Measurements from ENCODE around the gene FLNB. TPM values are rescaled to one million over a fixed set of nuclear protein-coding genes. Genes with fewer than 3 reads are reported as not detected.
A peak's percentile ranks its signal among the peaks of the same experiment; 100 is the strongest.

The FLNB gene
- total RNA-seq, 1 donor from 2014 or later = 32.0 TPM

DNA sequence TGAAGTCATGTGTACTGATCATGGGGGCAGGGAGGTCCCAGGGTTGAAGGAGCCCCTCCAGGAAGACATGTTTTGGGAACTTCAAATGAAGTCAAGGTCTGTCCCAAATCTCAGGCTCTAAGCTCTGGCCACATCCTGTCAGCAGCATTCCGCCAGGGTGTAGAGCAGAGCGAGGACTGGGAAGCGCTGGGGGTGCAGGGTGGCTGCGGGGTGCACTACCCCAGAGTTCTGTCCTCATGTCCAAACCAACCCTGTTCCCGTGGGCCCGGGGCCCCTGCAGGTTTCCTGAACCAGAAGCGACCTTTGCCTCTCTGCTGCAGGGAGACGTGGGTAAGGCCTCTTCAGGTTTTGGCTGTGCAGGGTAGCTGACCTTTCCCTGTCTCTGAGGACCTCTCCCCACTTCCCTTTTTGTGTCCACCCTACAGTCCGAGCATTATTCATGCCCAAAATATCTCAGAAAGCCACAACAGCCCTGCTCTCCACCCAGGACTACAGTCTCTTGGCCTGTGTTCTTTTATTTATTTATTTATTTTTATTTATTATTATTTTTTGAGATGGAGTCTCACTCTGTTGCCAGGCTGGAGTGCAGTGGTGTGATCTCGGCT is 26.6 kb upstream of the FLNB start:
- no peak overlapping the region for H3K4me3 Mint-ChIP-seq

DNA sequence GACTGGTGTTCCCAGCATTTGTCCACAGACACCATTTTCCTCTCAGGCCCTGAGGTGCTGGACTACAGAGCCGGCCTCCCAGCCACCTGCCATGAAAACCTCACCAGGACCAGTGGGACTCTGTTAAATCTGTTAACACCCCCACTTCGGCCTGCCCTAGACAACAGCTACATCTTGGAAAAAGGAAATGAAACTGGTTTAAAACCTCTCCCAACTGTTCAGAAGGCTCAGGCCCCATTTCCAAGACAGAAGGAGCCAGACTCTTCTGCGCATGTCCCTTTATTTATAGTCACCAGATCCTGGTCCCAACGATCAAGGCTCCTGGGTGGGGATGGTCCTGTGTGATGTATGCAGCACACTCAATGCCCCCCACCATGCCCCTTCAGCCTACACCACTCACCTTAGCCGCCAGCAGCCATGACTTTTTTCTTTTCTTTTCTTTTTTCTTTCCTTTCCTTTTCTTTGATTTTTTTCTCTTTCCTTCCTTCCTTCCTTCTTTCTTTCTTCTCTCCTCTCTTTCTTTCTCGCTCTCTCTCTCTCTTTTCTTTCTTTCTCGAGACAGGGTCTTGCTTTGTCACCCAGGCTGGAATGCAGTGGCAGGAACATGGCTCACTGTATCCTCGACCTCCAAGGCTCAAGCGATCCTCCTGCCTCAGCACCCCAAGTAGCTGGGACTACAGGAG is 25.5 kb upstream of the FLNB start:
- H3K4me3 Mint-ChIP-seq = no peak overlapping the region
- H3K36me3 ChIP-seq = no peaks in the 10 kb centered on the region
- H3K27me3 Mint-ChIP-seq (ENCODE audit: insufficient read depth, low read depth) = peaks cover 6% of the 10 kb centered on the region
- peaks cover 10% of the 10 kb centered on the region for H3K27me3 ChIP-seq
- H3K9ac ChIP-seq = no peak overlapping the region
- no peak overlapping the region for H3K4me3 ChIP-seq
- no peak for DNase-seq (ENCODE audit: low spot score)
- H2AFZ ChIP-seq (replicated peaks) = no peak overlapping the region
- no peaks in the 10 kb centered on the region for H4K20me1 ChIP-seq (ENCODE audit: low read depth)
- TF ChIP-seq EZH2 (IDR thresholded peaks at IDR 0.05) (no peak), EZH2phosphoT487 (IDR thresholded peaks at IDR 0.05) (no peak)
- TF ChIP-seq, protein P1, sequence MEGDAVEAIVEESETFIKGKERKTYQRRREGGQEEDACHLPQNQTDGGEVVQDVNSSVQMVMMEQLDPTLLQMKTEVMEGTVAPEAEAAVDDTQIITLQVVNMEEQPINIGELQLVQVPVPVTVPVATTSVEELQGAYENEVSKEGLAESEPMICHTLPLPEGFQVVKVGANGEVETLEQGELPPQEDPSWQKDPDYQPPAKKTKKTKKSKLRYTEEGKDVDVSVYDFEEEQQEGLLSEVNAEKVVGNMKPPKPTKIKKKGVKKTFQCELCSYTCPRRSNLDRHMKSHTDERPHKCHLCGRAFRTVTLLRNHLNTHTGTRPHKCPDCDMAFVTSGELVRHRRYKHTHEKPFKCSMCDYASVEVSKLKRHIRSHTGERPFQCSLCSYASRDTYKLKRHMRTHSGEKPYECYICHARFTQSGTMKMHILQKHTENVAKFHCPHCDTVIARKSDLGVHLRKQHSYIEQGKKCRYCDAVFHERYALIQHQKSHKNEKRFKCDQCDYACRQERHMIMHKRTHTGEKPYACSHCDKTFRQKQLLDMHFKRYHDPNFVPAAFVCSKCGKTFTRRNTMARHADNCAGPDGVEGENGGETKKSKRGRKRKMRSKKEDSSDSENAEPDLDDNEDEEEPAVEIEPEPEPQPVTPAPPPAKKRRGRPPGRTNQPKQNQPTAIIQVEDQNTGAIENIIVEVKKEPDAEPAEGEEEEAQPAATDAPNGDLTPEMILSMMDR (IDR thresholded peaks at IDR 0.05) = no peak
- H3K27ac ChIP-seq = no peak overlapping the region
- no peaks in the 10 kb centered on the region for H3K9me3 Mint-ChIP-seq
- peaks cover 8% of the 10 kb centered on the region for H3K4me1 ChIP-seq
- H3K27ac Mint-ChIP-seq = peak overlapping the region; percentile 25
- H3K4me1 Mint-ChIP-seq = peaks cover 7% of the 10 kb centered on the region
- no peaks in the 10 kb centered on the region for H3K79me2 ChIP-seq (ENCODE audit: low read depth)
- no peaks in the 10 kb centered on the region for H3F3A ChIP-seq (ENCODE audit: low read depth)
- no peaks in the 10 kb centered on the region for H3K9me3 ChIP-seq (ENCODE audit: low read depth)
- H3K36me3 Mint-ChIP-seq = no peaks in the 10 kb centered on the region
- H3K4me2 ChIP-seq = no peak overlapping the region

More for the DNA sequence above, 26.6 kb upstream of the FLNB start:
- no peak overlapping the region for H3K27ac ChIP-seq
- no peak overlapping the region for H3K9ac ChIP-seq
- no peaks in the 10 kb centered on the region for H4K20me1 ChIP-seq (ENCODE audit: low read depth)
- H3K9me3 Mint-ChIP-seq = no peaks in the 10 kb centered on the region
- no peaks in the 10 kb centered on the region for H3K79me2 ChIP-seq (ENCODE audit: low read depth)
- no peak overlapping the region for H3K4me3 ChIP-seq
- H3F3A ChIP-seq (ENCODE audit: low read depth) = no peaks in the 10 kb centered on the region
- peaks cover 6% of the 10 kb centered on the region for H3K27me3 Mint-ChIP-seq (ENCODE audit: insufficient read depth, low read depth)
- peak overlapping the region; percentile 29 for H3K27ac Mint-ChIP-seq
- no peaks in the 10 kb centered on the region for H3K36me3 ChIP-seq
- no peaks in the 10 kb centered on the region for H3K9me3 ChIP-seq (ENCODE audit: low read depth)
- peaks cover 7% of the 10 kb centered on the region for H3K4me1 Mint-ChIP-seq
- peaks cover 10% of the 10 kb centered on the region for H3K27me3 ChIP-seq
- H2AFZ ChIP-seq (replicated peaks) = no peak overlapping the region
- no peak overlapping the region for H3K4me2 ChIP-seq
- TF ChIP-seq EZH2 (IDR thresholded peaks at IDR 0.05) (no peak), EZH2phosphoT487 (IDR thresholded peaks at IDR 0.05) (no peak)
- TF ChIP-seq, protein P1 (IDR thresholded peaks at IDR 0.05) = no peak
- H3K36me3 Mint-ChIP-seq = no peaks in the 10 kb centered on the region
- H3K4me1 ChIP-seq = peaks cover 8% of the 10 kb centered on the region
- no peak for DNase-seq (ENCODE audit: low spot score)

DNA sequence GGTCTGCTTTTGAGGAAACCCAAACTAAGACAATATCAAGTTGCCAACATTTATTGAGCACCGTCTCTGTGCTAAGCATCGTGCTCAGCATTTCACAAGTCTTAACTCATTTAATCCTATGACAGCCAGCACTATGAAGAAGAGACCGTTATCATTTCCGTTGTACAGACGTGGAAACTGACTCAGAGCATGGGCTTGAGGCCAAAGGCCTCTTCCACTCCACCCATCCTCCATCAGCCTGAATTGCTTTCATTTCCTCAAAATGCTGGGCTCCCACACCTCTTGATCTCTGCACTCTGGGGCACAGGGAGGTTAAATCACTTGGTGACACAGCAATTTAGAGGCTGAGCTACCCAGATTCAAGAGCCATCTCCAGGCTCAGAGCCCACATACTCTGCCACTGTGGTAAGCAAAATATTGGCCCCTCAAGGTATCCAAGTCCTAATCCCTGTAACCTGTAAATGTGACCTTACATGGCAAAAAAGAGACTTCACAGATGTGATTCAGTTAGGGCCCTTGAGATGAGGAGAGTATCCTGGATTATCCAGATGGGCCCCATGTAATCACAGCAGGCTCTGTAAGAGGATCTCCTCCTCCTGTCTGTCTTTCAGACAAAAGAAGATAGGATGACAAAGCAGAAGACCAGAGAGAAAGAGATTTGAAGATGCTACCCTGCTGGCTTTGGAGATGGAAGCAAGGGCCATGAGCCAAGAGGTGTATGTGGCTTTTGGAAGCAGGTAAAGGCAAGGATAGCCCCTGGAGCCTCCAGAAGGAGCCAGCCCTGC is 24.3 kb upstream of the FLNB start:
- DNase-seq (ENCODE audit: low spot score) = peak; percentile 19
- no peak overlapping the region for H3K4me3 Mint-ChIP-seq
- H3K4me3 ChIP-seq = no peak overlapping the region
- H4K20me1 ChIP-seq (ENCODE audit: low read depth) = no peaks in the 10 kb centered on the region
- H3K9me3 Mint-ChIP-seq = no peaks in the 10 kb centered on the region
- H3K27me3 ChIP-seq = peaks cover 10% of the 10 kb centered on the region
- H3K4me2 ChIP-seq = peak overlapping the region; percentile 19
- H3K36me3 Mint-ChIP-seq = no peaks in the 10 kb centered on the region
- no peak overlapping the region for H3K27ac ChIP-seq
- peaks cover 7% of the 10 kb centered on the region for H3K4me1 Mint-ChIP-seq
- no peaks in the 10 kb centered on the region for H3K36me3 ChIP-seq
- TF ChIP-seq EZH2phosphoT487 (IDR thresholded peaks at IDR 0.05) = no peak
- TF ChIP-seq, protein P1 (IDR thresholded peaks at IDR 0.05) = no peak
- TF ChIP-seq EZH2 (IDR thresholded peaks at IDR 0.05) = no peak
- H3K9ac ChIP-seq = no peak overlapping the region
- H3K4me1 ChIP-seq = peaks cover 8% of the 10 kb centered on the region
- no peak overlapping the region for H3K27ac Mint-ChIP-seq
- no peaks in the 10 kb centered on the region for H3K79me2 ChIP-seq (ENCODE audit: low read depth)
- no peaks in the 10 kb centered on the region for H3K9me3 ChIP-seq (ENCODE audit: low read depth)
- peaks cover 6% of the 10 kb centered on the region for H3K27me3 Mint-ChIP-seq (ENCODE audit: insufficient read depth, low read depth)
- no peaks in the 10 kb centered on the region for H3F3A ChIP-seq (ENCODE audit: low read depth)
- H2AFZ ChIP-seq (replicated peaks) = no peak overlapping the region
